Cortex of kidney (tissue), 1 donor: ENCODE measurements around the gene DYNC1I1.

ENCODE experiments used
- DNase-seq: peaks from one replicate; lab custom pipeline; 2025; lab: John Stamatoyannopoulos, UW

DYNC1I1 gene

DNA sequence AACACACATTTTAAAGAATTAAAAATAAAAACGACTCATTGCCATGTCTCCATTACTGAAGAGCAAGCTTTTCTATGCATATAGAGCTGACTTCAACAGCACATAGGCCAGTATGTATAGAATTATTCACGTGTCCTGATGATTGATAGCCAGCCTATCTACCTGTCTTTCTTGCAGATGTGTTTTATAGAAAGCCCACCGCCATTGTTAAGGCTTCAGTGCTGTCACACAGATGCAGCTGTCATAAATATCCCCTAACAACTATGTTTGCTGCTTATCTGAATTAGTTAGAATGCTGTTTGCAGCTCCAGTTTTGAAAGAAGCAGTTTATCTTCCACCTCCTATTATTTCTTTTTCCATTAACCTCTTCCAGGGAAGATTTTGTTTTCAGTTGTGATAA, 313.6 kb downstream of the DYNC1I1 start:
- DNase-seq, result no peak

DNA sequence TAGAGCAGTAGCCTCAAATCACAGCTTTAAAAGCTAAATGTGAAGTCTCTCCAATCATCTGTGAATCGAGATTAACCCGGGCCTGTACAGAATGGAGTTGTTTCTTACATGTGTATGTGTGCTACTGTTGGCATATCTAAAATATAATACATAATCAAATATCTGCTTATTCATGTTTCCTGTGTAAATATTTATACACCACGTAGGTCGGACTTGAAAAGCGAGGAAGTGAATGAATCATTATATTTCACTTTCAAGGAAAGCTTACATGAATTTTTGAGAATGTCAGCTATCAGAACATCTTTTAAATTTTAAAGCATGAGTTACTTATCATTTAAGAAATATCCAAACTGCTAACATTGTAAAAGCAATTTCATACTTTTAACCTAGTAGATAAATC, 316.2 kb downstream of the DYNC1I1 start:
- DNase-seq, result no peak

DNA sequence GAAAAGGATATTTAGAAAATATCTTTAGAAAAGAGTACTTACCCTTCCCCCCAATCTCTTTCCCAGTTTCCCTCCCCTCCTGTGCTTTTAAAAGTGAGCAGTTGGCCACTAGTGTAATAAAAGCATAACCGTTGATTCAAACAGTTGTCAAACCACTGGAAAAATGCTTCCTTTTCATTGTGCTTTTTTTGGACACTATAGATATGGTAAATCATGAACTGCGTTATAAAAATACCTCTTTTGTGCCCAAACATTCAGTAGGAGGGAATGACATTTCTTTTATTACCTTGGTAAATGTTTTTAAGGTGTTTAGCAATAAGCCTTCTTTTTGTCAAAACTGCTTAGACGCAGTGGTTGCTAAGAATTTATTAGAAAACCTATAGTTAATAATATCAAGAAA, 317.2 kb downstream of the DYNC1I1 start:
- DNase-seq, result no peak

DNA sequence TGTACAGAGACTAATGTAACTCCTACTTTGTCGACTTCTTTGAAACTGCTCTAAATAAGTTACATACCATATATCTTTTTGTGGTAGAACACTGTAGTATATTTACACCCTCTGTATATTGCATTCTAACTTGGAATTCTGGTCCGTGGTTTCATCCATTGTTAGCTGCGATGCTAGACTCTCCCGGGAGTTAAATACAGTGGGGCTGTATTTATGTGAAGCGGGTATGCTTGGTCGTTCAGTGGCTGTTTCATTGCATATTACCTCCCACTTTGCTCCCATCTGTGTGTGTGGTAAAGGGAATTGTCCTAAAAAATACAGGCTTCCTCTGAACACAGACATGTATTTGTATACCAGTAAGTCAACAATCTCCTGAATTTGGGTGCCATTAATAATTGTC, 318.4 kb downstream of the DYNC1I1 start:
- DNase-seq, result no peak

DNA sequence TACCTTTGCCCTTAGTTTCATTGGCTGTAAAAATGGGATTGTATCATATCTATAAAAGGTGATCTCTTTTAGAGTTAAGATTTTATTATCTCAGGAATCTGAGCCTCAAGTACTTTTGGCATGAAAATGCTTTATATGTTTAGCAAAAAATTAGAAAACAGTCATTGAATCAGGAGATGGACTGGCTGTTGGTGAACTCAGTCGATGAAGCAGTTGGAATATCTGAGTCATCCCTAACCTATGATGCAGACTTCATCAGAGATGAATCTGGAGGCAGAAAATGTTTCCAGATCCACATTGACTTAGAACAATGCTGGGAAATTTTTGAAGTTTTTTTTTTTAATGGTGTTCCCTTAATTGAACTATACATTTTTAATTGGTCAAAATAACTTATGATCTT, 321.1 kb downstream of the DYNC1I1 start:
- no peak for DNase-seq

DNA sequence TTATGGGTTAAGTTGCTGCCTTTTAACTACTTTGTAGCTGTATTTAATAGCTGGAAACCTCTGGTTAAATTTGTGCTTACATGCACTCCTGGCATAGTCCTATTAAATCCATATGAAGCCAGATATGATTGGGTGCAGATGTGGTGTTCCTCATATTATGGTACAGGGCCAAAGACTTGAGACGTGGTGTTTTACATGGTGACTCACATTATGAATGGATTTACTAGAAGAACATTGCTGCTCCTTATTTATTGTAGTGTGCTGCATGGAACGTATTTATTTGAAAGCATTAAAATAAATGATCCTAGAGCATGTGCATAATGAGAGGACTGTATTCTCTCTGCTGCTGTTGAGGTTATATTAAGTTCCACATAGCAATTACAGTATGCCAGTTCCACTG, 325.5 kb downstream of the DYNC1I1 start:
- no peak for DNase-seq

DNA sequence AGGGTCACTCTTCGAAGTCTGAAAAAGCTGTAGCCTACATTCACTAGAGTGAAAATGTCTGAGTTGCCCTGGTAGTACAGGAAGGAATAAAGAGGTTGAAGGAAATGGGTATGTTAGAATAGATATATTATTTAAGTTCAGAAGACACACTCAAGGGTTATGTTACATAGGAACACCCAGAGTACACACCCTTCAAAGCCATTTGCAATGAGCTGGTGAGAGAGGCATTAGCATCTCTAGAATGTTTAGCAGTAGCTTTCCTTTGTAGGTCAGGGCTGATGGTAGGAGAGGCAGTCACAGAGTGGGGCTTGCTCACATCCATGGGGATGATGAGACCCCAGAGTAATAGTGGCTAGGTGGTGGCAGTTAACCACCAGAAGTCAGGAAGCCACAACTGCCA, 328.4 kb downstream of the DYNC1I1 start:
- no peak for DNase-seq

DNA sequence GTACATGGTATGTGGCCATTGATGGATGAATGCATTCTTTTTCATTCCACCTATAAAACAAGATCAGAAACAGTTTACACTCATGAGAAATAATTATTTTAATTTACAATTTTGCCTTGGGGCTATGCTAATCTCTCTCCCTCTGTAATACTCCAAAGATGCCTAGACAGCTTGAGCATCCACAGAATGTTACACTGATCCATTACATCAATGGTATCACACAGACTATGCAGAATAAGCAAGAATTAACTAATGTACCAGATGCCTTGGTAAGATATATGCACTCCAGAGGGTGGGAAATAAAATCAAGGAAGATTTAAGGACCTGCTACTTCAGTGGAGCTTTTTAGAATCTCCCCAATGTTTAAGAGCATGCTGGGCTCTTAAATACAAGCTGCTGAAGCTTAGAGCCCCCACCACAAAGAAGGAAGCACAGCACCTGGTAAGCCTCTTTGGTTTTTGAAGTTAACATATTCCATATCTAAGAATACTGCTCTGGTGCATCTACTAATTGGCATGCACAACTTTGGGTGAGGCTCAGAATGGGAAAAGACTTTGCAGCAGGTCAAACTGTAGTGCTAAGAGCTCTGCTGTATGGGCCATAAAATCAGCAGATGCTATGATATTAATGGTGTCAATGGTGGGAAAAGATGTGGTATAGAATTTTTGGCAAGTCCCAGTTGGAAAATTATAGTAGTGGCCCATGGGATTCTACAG, 329.9 kb downstream of the DYNC1I1 start:
- DNase-seq, result no peak

DNA sequence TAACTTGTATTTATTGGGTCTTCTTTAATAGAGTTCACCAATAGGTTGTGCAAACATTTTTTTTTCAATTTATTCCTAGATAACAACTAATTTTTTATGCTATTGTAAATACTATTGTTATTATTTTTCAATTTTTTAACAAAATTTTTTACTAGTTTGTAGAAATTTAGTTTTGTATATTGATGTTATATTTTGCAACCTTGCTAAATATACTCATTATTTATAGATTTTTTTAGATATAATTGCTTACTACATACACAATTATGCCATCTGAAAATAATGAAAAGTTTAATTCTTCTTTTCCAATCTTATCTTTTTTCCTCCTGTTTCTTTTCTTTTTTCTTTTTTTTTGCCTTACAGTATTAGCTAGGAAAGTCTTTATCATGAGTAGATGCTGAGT, 332.6 kb downstream of the DYNC1I1 start:
- no peak for DNase-seq

DNA sequence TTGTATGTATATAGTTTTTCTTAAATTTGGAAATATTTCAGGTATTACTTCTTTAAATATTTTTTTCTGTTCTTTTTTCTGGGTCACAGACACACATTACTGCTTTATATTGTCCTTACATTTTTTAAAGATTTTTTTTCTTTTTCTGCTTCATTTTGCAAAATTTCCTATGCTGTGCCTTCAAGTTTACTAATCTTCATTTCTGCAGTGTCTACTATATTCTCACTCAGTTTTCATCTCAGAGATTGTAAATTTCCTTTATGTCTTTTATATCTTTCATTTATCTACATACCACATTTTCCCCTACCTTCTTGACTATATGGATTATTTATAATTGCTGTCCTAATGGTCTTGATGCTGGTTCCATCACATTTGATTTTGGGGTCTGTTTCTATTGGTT, 339.1 kb downstream of the DYNC1I1 start:
- DNase-seq, result no peak

DNA sequence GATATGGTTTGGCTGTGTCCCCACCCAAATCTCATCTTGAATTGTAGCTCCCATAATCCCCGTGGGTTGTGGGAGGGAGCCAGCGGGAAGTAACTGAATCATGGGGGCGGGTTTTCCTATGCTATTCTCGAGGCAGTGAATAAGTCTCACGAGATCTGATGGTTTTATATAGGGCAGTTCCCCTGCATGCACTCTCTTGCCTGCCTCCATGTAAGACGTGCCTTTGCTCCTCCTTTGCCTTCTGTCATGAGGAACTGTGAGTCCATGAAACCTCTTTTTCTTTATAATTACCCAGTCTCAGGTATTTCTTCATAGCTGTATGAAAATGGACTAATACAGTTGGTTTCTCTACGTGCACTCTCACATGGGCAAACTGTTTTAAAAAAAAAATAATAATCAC, 341.8 kb downstream of the DYNC1I1 start:
- DNase-seq, result no peak

DNA sequence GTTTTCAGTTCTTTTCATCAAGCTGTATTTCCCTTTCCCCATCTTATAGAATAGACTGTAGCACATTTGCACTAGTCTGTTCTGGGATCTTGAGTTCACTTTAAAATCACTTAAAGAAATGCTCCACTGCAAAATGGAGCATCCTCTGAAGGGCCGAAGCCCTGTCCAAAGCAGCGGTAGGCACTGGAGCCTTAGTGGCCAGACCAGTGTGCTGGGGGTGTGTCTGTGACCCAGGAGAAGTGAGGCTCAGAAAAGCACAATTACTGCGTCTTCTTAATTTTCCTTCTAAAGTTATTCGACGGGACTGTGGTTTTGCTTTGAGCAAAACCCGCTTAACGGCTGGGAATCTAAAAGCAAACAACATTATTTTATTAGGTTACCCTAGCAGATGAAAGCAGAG, 343.8 kb downstream of the DYNC1I1 start:
- no peak for DNase-seq

DNA sequence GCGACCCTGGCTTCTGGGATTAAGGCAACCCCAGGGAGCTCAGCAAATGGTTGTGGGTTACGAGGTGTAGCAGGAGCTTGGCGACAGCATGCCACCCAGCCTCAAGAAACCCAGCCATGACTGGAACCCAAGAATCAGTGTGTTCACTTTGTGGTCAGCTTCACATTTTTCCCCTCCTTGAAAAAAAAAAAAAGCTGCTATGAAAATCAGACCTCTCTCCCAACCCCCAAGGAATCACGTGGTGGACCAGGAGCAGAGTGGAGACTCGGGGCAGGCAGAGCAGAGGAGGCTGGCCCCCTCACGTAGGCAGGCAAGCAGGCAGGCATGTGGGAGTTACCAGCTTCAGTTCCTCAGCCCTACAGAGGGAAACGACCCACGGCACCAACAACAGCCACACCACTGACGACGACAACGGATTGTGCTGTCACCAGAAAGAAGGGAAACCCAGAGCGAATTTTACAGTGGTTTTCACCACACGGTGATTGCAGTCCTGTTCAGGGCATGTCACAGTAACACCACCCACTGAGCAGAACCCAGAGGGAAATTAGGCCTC, 346.2 kb downstream of the DYNC1I1 start:
- DNase-seq, result no peak

DNA sequence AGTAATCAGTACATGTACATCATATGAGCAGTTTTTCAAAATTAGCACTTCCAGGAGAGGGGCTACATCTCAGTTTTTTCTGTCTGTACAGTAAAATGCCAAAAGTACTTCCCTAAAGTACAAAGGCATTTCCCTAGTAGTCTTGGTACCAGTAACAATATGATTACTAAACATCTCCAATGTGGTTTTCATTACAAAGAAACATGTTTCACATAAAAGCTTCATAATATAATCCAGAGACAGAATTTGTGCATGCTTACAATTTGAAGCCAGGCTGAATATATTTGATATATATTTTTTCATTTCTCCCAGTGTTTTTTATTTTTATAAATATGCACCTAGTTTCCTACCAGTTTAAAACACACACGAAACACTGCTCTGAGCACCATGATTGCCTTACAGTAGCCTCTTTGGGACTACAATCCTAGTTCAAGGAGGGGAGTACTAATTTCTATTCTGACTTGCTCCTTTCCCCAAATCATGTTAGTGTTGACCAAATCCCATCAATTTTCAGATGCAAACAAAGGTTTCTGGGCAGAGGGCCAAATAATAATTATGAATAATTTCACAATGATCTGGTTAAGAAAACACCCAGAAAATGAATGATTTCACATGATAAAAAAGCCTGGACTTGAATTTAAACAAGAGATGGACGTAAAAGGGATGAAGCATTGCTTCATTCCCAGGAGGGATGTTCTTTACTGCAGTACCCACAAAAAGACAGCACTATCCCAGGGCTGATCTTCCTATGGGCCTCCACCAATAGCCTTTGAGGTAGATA, 348.3 kb downstream of the DYNC1I1 start:
- DNase-seq, result no peak

DNA sequence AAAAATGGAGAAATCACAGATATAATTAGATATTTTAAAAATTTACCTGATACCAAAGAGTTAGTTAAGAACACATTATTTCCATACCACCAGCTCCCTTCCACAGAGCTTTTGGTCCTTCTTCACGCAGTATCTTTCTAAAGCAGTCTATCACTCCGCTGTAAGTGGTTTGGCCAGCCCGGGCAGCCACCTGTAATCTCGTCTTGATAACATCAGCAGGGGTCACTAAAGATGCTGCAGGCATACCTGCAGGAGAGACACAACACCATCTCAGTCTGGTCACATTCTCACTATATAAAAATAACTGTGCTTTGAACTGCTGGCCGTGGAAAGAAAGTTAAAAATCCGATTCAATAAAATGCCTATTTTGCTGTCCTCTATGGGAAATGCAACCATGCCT, 349.4 kb downstream of the DYNC1I1 start:
- DNase-seq, result no peak

DNA sequence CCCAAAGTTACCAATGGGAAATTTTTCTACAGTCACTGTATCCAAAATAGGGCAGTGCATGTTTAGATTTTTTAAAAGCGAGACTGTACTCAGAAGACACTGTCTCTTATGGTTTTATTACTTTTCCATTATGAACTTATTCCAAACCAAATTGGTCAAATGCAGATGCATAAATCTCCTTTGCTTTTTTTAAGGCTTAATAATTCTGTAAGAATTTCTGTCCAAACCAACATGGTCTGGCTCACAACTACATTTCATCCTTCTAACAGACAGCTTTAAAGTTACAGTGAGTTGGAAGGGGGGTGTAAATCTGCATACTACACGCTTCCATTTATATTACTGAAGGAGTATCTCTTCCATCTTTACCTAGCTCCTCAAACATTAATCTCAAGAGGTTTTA, 350.4 kb downstream of the DYNC1I1 start:
- no peak for DNase-seq

DNA sequence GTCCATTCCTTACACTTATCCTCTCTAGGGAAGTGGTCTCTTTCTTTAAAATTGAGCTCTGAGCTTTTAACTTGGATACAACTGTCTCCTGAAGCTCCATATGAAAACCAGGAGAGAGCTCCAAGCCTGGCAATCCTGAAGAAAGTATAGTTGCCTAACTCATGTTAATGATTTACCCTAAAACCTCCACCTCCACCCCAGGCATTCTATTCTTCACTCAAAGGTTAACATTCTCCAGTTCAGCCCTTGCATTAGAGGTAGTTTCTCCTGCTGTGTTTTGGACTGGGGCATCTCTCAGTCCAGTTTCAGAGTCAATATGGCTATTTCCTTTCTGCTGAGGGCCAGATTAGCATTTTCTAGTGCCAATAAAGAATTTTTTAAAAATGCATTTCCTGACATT, 354.0 kb downstream of the DYNC1I1 start:
- DNase-seq, result no peak

DNA sequence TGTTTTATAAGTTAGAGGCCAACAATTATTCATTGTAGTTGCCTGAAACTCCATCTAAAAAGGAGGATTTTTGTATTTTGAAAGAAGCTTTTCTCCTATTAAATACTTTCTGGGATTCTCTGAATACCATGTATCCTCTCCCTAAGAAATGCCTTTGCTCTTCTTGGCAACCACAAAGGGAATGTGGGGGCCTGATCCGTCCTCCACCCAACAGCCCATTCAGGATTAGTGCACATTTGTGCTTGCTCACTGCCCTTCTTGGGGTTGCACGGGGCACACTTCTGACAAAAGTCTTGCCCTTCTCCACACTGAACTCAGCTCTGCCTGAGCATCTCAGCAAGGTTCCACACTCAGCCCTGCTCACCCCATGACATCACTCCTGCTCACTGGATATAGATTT, 355.4 kb downstream of the DYNC1I1 start:
- no peak for DNase-seq

DNA sequence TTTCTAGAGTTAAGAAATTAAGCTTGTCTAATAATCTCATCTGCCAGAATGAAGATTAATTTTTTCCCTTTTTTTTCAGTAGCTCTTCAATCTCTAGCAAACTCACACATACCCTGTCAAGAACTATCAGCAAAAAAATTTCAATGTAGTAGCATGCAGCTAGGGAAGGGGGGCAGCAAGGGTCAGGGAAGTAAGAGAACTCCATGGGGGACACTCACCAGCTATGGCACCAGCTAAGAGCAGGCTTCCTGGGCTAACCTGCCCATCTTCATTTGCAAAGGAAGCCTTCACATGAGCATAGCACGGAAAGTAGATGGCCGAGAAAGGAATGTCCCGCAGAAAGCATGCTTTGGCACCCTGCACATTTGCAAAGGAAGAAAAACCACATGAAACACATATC, 359.2 kb downstream of the DYNC1I1 start:
- DNase-seq, result no peak

DNA sequence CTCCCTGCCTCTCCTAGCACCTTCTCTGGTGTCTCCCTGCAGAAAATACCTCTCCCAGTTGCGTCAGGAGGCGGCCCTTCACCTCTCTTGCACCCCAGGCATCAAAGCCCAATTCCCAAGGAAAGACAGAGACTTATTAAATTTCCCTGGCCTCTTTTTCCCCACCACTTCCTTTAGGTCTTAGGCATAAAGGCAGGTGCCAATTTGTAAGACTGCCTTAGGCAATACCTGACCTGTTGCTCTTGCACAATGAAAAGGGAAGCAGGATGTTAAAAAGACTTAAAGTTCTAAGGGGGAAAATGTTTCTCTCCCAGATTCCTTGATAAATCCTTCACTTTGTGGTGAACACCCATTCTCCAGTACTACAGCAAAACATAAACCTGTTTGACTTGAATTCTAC, 362.9 kb downstream of the DYNC1I1 start:
- no peak for DNase-seq

DNA sequence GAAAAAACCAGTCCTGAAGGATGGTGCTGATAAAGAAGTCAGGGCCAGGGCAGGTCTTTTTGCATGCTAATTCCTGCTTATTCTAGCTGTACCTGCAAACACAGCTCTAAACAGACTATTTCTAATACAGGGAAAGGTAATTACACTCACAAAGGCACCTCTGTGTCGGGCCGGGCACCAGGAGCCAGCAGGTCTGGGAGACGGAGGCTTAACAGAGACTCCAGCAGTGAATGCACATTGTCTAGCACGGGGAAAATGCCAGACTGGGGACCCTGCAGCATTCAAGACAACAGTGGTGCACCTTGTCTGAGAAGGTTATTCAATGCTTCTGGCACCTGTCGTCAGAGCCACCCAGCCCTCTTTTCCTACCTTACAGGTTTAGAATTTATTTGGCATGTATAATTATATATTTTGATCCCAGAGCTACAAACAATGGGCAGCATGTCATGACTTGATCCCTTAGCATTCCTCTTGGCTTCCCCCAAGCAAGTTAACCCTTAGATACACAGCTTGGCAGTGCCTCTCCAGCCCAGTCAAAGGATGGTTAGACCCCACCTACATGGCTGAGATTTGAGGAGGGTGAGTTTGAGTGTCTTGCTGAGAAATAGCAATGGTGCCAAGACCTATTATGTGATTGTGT, 364.4 kb downstream of the DYNC1I1 start:
- no peak for DNase-seq

DNA sequence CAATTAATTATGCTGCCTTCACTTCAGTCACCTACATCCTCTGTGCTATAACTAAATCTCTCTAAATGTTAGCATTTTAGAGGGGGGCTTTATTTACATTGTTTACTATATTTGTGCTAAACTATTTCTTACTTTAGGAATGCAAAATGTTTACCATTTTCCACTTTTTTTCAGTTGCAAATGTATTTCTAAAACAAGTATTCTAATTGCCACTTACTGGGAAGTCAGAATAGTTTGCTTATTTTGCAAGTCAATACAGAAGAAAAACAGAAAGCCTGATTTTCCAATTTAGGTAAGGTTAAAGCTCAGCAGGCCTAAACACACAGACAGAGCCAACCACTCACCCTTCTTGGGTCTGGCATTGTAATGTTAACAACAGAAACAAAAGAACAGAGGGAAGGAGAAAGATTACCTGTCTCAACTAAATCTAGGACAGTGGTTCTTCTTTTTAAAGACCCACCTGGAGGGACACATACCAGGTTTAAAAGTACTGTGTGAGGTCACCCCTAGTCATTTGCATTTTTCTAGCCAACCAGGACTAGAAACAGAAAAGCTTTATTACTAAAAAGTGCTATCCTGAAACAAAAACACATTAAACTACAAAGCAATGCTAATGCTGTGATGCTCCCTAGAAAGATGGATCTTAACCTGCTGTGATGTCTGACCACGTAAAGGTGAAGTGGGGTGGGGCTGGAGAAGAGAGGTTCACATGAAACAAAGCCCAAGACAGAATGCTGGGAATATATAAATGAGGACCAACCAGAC, 371.3 kb downstream of the DYNC1I1 start:
- no peak for DNase-seq

DNA sequence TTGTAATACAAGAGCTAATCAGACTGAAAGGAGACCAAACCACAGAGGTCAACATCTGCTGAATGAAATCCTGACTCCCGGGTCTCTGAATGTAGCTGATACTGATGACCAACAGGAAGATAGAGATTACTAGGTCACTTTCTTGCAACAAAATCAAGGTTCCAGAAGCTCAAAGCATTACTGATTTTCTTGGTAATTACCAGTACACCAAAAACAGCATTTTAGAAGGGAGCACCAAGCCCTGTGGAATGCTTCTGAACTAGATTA, 371.8 kb downstream of the DYNC1I1 start:
- DNase-seq, result no peak
